H1 (cell line): ENCODE data around the gene PROKR1. TPM values are rescaled to one million over a fixed set of nuclear protein-coding genes. Genes with fewer than 3 reads are reported as not detected.

ENCODE experiments used
- CTCF ChIA-PET: fragments of 300-600 bp; sonication (Branson Sonifier 250); formaldehyde crosslinking; loops from one replicate; lab custom pipeline; 2021; ENCODE audit not compliant: partially characterized antibody; lab: Charles Lee
- POLR2A ChIA-PET: fragments of 300-600 bp; sonication (Branson Sonifier 250); formaldehyde crosslinking; loops from one replicate; lab custom pipeline; 2021; ENCODE audit warnings: inconsistent platforms; ENCODE audit not compliant: partially characterized antibody; lab: Charles Lee
- DNase-seq, 2 experiments: peaks; one replicate each; pipeline versions ENCODE4 v3.0.0 to v3.0.0-alpha.2; 2010 to 2022; ENCODE audit warnings: low spot score in 2 of 2, low read depth in 1 of 2, mixed read lengths in 1 of 2
- FAIRE-seq: peaks from 2 replicates; lab custom pipeline; 2011; peaks lifted over from hg19 to GRCh38; lab: Jason Lieb, UNC
- H2AFZ ChIP-seq: 2 replicates; pipeline ENCODE4 v1.8.1; 2012; ENCODE audit warnings: low read length, inconsistent platforms
- H2AK5ac ChIP-seq: 2 replicates; pipeline ENCODE4 v1.6.1; 2013; ENCODE audit warnings: low read depth, low read length
- H2BK120ac ChIP-seq: replicated peaks from 2 replicates; pipeline ENCODE3; 2013; ENCODE audit warnings: low read depth, low read length, inconsistent platforms
- H2BK12ac ChIP-seq: 2 replicates; pipeline ENCODE4 v1.6.1; 2013; ENCODE audit warnings: low read depth, low read length
- H2BK15ac ChIP-seq: 2 replicates; pipeline ENCODE4 v1.6.1; 2013; ENCODE audit warnings: low read length
- H2BK20ac ChIP-seq: 2 replicates; pipeline ENCODE4 v1.6.1; 2013; ENCODE audit warnings: low read length
- H2BK5ac ChIP-seq: 2 replicates; pipeline ENCODE4 v1.6.1; 2013; ENCODE audit warnings: low read depth, low read length
- H3K14ac ChIP-seq: 2 replicates; pipeline ENCODE4 v1.6.1; 2013; ENCODE audit warnings: inconsistent platforms; ENCODE audit not compliant: insufficient read length
- H3K18ac ChIP-seq: 2 replicates; pipeline ENCODE4 v1.6.1; 2013; ENCODE audit warnings: low read length; ENCODE audit errors: extremely low read depth
- H3K23ac ChIP-seq: 2 replicates; pipeline ENCODE4 v1.6.1; 2013; ENCODE audit warnings: inconsistent platforms; ENCODE audit not compliant: insufficient read length
- H3K23me2 ChIP-seq: 2 replicates; pipeline ENCODE4 v1.6.1; 2013; ENCODE audit warnings: low read depth, low read length
- H3K27ac ChIP-seq: 2 replicates; pipeline ENCODE4 v1.6.1; 2011; ENCODE audit warnings: low read depth, low read length, inconsistent platforms
- H3K27me3 ChIP-seq, 4 experiments: replicated peaks in 1 of 4; 1 replicate in 1 of 4; 2 replicates in 3 of 4; pipeline versions ENCODE4 v1.6.1 to v1.8.1; 2011 to 2013; ENCODE audit warnings: low read length in 3 of 4, mild to moderate bottlenecking in 3 of 4, inconsistent platforms in 2 of 4, mixed read lengths in 2 of 4, moderate library complexity in 1 of 4; ENCODE audit not compliant: control insufficient read depth in 3 of 4, insufficient read depth in 3 of 4; ENCODE audit errors: extremely low read depth in 1 of 4
- H3K36me3 ChIP-seq, 4 experiments: 2 replicates each; pipeline versions ENCODE4 v1.6.1 to v1.8.1; 2011 to 2013; ENCODE audit warnings: mild to moderate bottlenecking in 4 of 4, low read length in 3 of 4, moderate library complexity in 2 of 4, control low read depth in 1 of 4, inconsistent platforms in 1 of 4; ENCODE audit not compliant: insufficient read depth in 4 of 4, control insufficient read depth in 2 of 4
- H3K4ac ChIP-seq: replicated peaks from 2 replicates; pipeline ENCODE3; 2013; ENCODE audit warnings: low read length, low read depth, mixed read lengths, inconsistent platforms; ENCODE audit not compliant: insufficient read length
- H3K4me1 ChIP-seq, 4 experiments: replicated peaks in 1 of 4; 1 replicate in 1 of 4; 2 replicates in 3 of 4; pipeline versions ENCODE4 v1.6.1 to v1.8.1; 2011 to 2013; ENCODE audit warnings: low read length in 3 of 4, inconsistent platforms in 2 of 4, mixed read lengths in 1 of 4; ENCODE audit not compliant: insufficient read depth in 4 of 4, control insufficient read depth in 3 of 4
- H3K4me2 ChIP-seq, 2 experiments: 2 replicates each; pipeline versions ENCODE4 v1.6.1 to v1.8.1; 2011 to 2013; ENCODE audit warnings: low read depth in 2 of 2, low read length in 2 of 2, control low read depth in 1 of 2, inconsistent platforms in 1 of 2, mild to moderate bottlenecking in 1 of 2; ENCODE audit not compliant: insufficient read depth in 1 of 2
- H3K4me3 ChIP-seq, 4 experiments: fragments of 200-600, 300-600 bp in 1 of 4; sonication (generic), shearing (Covaris generic), sonication (Bioruptor Twin) in 1 of 4; 2 replicates each; pipeline versions ENCODE4 v1.5.1 to v1.8.1; 2011 to 2016; ENCODE audit warnings: low read length in 4 of 4, low read depth in 3 of 4, control low read depth in 2 of 4, inconsistent platforms in 2 of 4, mild to moderate bottlenecking in 2 of 4, mixed read lengths in 1 of 4, moderate library complexity in 1 of 4; ENCODE audit not compliant: insufficient read depth in 2 of 4; ENCODE audit errors: extremely low read depth in 1 of 4
- H3K56ac ChIP-seq: replicated peaks from 2 replicates; pipeline ENCODE3; 2013; ENCODE audit warnings: low read depth, mild to moderate bottlenecking, mixed read lengths, low read length, inconsistent platforms; ENCODE audit not compliant: insufficient read length
- H3K79me1 ChIP-seq: 2 replicates; pipeline ENCODE4 v1.6.1; 2013; ENCODE audit warnings: low read depth, low read length, control low read depth
- H3K79me2 ChIP-seq, 2 experiments: 2 replicates each; pipeline versions ENCODE4 v1.6.1 to v1.8.1; 2012 to 2013; ENCODE audit warnings: low read length in 2 of 2, mild to moderate bottlenecking in 2 of 2, inconsistent platforms in 1 of 2; ENCODE audit not compliant: insufficient read depth in 2 of 2, control insufficient read depth in 1 of 2
- H3K9ac ChIP-seq, 4 experiments: replicated peaks in 1 of 4; 1 replicate in 1 of 4; 2 replicates in 3 of 4; pipeline versions ENCODE4 v1.6.1 to v1.8.1; 2011 to 2013; ENCODE audit warnings: low read depth in 3 of 4, low read length in 3 of 4, control low read depth in 2 of 4, mild to moderate bottlenecking in 2 of 4, moderate library complexity in 2 of 4, inconsistent platforms in 1 of 4; ENCODE audit errors: extremely low read depth in 1 of 4
- H3K9me3 ChIP-seq, 2 experiments: 2 replicates each; pipeline versions ENCODE4 v1.6.1 to v1.8.1; 2012 to 2013; ENCODE audit warnings: mild to moderate bottlenecking in 2 of 2, moderate library complexity in 2 of 2, control low read depth in 1 of 2, inconsistent platforms in 1 of 2, low read depth in 1 of 2, low read length in 1 of 2, mixed read lengths in 1 of 2; ENCODE audit not compliant: insufficient read depth in 2 of 2
- H4K20me1 ChIP-seq, 2 experiments: replicated peaks in 1 of 2; 2 replicates each; pipeline versions ENCODE3 to v1.8.1; 2011 to 2013; ENCODE audit warnings: inconsistent platforms in 2 of 2, low read length in 2 of 2, mild to moderate bottlenecking in 1 of 2; ENCODE audit not compliant: insufficient read depth in 2 of 2, control insufficient read depth in 1 of 2
- H4K5ac ChIP-seq: 2 replicates; pipeline ENCODE4 v1.6.1; 2013; ENCODE audit warnings: low read length, low read depth, mixed read lengths, inconsistent platforms; ENCODE audit not compliant: insufficient read length
- H4K8ac ChIP-seq: 2 replicates; pipeline ENCODE4 v1.8.0; 2013; ENCODE audit warnings: mild to moderate bottlenecking, moderate library complexity, low read length, inconsistent platforms; ENCODE audit not compliant: insufficient read depth; ENCODE audit errors: extremely low read depth
- H4K91ac ChIP-seq: replicated peaks from 2 replicates; pipeline ENCODE3; 2013; ENCODE audit warnings: low read length, mixed read lengths, inconsistent platforms; ENCODE audit not compliant: insufficient read length
- CHD1 ChIP-seq: IDR thresholded peaks from 2 replicates; pipeline ENCODE4 v1.6.1; 2012; ENCODE audit warnings: low read depth, low read length, improper control_type of control experiment
- CREB1 ChIP-seq: IDR thresholded peaks from 2 replicates; pipeline ENCODE4 v1.6.1; 2012; ENCODE audit warnings: inconsistent platforms
- EP300 ChIP-seq, 2 experiments: IDR thresholded peaks; 1 replicate in 1 of 2; 2 replicates in 1 of 2; pipeline ENCODE4 v1.6.1; 2011 to 2012; ENCODE audit warnings: low read depth in 2 of 2, low read length in 2 of 2, mild to moderate bottlenecking in 2 of 2, borderline replicate concordance in 1 of 2, inconsistent platforms in 1 of 2, moderate library complexity in 1 of 2
- FOSL1 ChIP-seq: IDR thresholded peaks from 2 replicates; pipeline ENCODE4 v1.6.1; 2011; ENCODE audit warnings: mild to moderate bottlenecking, low read depth, low read length, moderate library complexity; ENCODE audit not compliant: insufficient read depth
- GTF2F1 ChIP-seq: IDR thresholded peaks from 2 replicates; pipeline ENCODE4 v1.6.1; 2012; ENCODE audit warnings: low read depth, low read length, improper control_type of control experiment, borderline replicate concordance
- KDM1A ChIP-seq: fragments of 200-600, 300-600 bp; sonication (generic); IDR thresholded peaks from 2 replicates; pipeline ENCODE4 v1.7.1; 2016; ENCODE audit warnings: mild to moderate bottlenecking, low read length, borderline replicate concordance
- POLR2A ChIP-seq, 2 experiments: IDR thresholded peaks; 1 replicate in 1 of 2; 2 replicates in 1 of 2; pipeline ENCODE4 v1.6.1; 2011; ENCODE audit warnings: low read depth in 2 of 2, low read length in 2 of 2, mild to moderate bottlenecking in 2 of 2; ENCODE audit errors: control extremely low read depth in 1 of 2
- POLR2AphosphoS5 ChIP-seq: IDR thresholded peaks from 2 replicates; pipeline ENCODE4 v1.6.1; 2011; ENCODE audit warnings: low read depth, low read length
- SP1 ChIP-seq: IDR thresholded peaks from 2 replicates; pipeline ENCODE4 v1.6.1; 2011; ENCODE audit warnings: low read depth, low read length
- TBP ChIP-seq: IDR thresholded peaks from 2 replicates; pipeline ENCODE4 v1.6.1; 2011; ENCODE audit warnings: low read depth, low read length, improper control_type of control experiment
- TEAD4 ChIP-seq: IDR thresholded peaks from 2 replicates; pipeline ENCODE4 v1.6.1; 2012; ENCODE audit warnings: low read depth, low read length, inconsistent platforms, mixed read lengths
- WGBS, 2 experiments: shearing (Covaris generic) in 1 of 2; methylation state at CpG; one replicate each; pipeline versions ENCODE4 v1.1.6 to v1.1.7; 2013 to 2015; ENCODE audit warnings: low lambda C conversion rate in 2 of 2, mixed read lengths in 2 of 2, inconsistent platforms in 1 of 2, low coverage in 1 of 2, missing lambda C conversion rate in 1 of 2; ENCODE audit not compliant: insufficient replicate concordance in 2 of 2, insufficient coverage in 1 of 2, insufficient read length in 1 of 2; ENCODE audit errors: extremely low coverage in 1 of 2, missing lambda C conversion rate in 1 of 2; 5-methylcytosine and 5-hydroxymethylcytosine counted together
- polyA plus RNA-seq, 7 experiments: library from polyadenylated mRNA; depleted of rRNA in 3 of 7; stranded (reverse) in 5 of 7; unstranded in 2 of 7; fragments of >200 nt in 5 of 7; fragments of 200-250 nt in 2 of 7; gene quantifications; 1 replicate in 5 of 7; 2 replicates in 1 of 7; 4 replicates in 1 of 7; pipeline versions ENCODE4 v1.2.1 to v1.2.3, GENCODE V29; 2011 to 2013; ENCODE audit warnings: missing spikeins in 2 of 7, mixed read lengths in 2 of 7
- total RNA-seq: library from RNA; stranded (reverse); fragmentation: NEBNext Ultra II Directional; extraction: Animal tissue kit (Norgen Biotek cat#: 25700); gene quantifications from 2 replicates; pipeline ENCODE4 v1.2.1, GENCODE V29; 2021
- TF ChIP-seq, protein P1 (sequence below): IDR thresholded peaks from 2 replicates; pipeline ENCODE4 v1.6.1; 2012; ENCODE audit warnings: inconsistent platforms
- TF ChIP-seq, protein P2 (sequence below): IDR thresholded peaks from 2 replicates; pipeline ENCODE4 v1.6.1; 2012; ENCODE audit warnings: low read length, inconsistent platforms

The PROKR1 gene
- total and polyA plus RNA-seq, 2 of the 8 experiments (the other 6 are each of a cell fraction or from before 2014, with no cell fraction given): 1.8 to 3.9 TPM

DNA sequence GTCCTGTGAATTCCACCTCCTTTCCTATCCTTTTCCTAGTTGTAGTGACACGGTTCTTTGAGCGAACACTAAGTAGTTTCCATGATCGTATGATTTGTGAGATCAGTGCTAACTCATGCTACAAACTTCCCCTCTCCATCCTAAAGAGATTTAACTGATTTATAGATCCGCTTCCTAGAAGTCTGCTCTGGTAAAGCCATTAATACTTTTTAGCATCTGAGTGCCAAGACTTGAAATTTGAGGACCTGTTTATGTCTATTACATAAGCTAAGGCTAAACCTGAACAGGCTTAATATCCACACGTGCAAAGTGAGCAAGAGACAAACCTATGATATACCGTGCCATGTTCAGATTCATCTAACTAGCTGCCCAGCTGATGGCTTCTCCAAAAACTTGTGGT is 14.9 kb downstream of the PROKR1 start:
- ChIA-PET POLR2A (no interaction called here), CTCF (interaction anchor here (0.8 to 1.4 kb wide), 3 partner anchors 10 to 170 kb away, joined by 3 read pairs; no protein-coding TSS in a partner anchor)
- H2BK15ac ChIP-seq: no peak overlapping the region
- no peaks in the 10 kb centered on the region for H3K9me3 ChIP-seq
- H3K14ac ChIP-seq: no peak overlapping the region
- WGBS, 2 experiments: 90% methylated on average over 6 of the region's 6 CpGs; no CpG with 5 or more reads in 1 of the 2 experiments
- H3K18ac ChIP-seq: no peak overlapping the region
- H3K4ac ChIP-seq: no peak overlapping the region
- no peak overlapping the region for H2BK5ac ChIP-seq
- H2BK12ac ChIP-seq: no peak overlapping the region
- no peak overlapping the region for H3K27ac ChIP-seq
- H3K9ac ChIP-seq: no peak overlapping the region
- H4K8ac ChIP-seq: no peak overlapping the region
- H3K4me2 ChIP-seq: no peak overlapping the region
- no peak overlapping the region for H3K4me3 ChIP-seq
- no peaks in the 10 kb centered on the region for H3K23me2 ChIP-seq
- no peak overlapping the region for H4K91ac ChIP-seq
- H2BK120ac ChIP-seq: no peak overlapping the region
- H2AK5ac ChIP-seq: no peak overlapping the region
- H3K27me3 ChIP-seq: no peaks in the 10 kb centered on the region
- FAIRE-seq (no peak), DNase-seq (no peak)
- H3K56ac ChIP-seq: no peak overlapping the region
- H3K79me1 ChIP-seq: no peaks in the 10 kb centered on the region
- H2AFZ ChIP-seq: no peak overlapping the region
- H3K4me1 ChIP-seq: no peaks in the 10 kb centered on the region; a peak in 2 of 7 replicates
- no peak overlapping the region for H2BK20ac ChIP-seq
- no peaks in the 10 kb centered on the region for H4K20me1 ChIP-seq
- no peak overlapping the region for H3K23ac ChIP-seq
- H3K79me2 ChIP-seq: no peaks in the 10 kb centered on the region
- peaks cover 0 to 5% (median under 1%) of the 10 kb centered on the region in 4 experiments; a peak in 1 of 8 replicates for H3K36me3 ChIP-seq
- H4K5ac ChIP-seq: no peak overlapping the region
- TF ChIP-seq, protein P1, sequence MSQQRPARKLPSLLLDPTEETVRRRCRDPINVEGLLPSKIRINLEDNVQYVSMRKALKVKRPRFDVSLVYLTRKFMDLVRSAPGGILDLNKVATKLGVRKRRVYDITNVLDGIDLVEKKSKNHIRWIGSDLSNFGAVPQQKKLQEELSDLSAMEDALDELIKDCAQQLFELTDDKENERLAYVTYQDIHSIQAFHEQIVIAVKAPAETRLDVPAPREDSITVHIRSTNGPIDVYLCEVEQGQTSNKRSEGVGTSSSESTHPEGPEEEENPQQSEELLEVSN: no peak
- no peak for TF ChIP-seq TBP
- no peak for TF ChIP-seq GTF2F1
- no peak for TF ChIP-seq CHD1
- no peak for TF ChIP-seq EP300 (IDR thresholded peaks at IDR 0.05; ENCODE audit: borderline replicate concordance in 1 of 2, low read depth in 2 of 2, low read length in 2 of 2)
- TF ChIP-seq KDM1A: no peak
- TF ChIP-seq, protein P2, sequence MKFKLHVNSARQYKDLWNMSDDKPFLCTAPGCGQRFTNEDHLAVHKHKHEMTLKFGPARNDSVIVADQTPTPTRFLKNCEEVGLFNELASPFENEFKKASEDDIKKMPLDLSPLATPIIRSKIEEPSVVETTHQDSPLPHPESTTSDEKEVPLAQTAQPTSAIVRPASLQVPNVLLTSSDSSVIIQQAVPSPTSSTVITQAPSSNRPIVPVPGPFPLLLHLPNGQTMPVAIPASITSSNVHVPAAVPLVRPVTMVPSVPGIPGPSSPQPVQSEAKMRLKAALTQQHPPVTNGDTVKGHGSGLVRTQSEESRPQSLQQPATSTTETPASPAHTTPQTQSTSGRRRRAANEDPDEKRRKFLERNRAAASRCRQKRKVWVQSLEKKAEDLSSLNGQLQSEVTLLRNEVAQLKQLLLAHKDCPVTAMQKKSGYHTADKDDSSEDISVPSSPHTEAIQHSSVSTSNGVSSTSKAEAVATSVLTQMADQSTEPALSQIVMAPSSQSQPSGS: no peak
- TF ChIP-seq CREB1: no peak
- no peak for TF ChIP-seq TEAD4
- no peak for TF ChIP-seq SP1
- no peak for TF ChIP-seq POLR2A (IDR thresholded peaks at IDR 0.05; ENCODE audit: control extremely low read depth in 1 of 2, low read depth in 2 of 2, low read length in 2 of 2)
- no peak for TF ChIP-seq FOSL1
- TF ChIP-seq POLR2AphosphoS5: no peak
